Measurements from ENCODE around the gene IQSEC3.

IQSEC3 gene

DNA sequence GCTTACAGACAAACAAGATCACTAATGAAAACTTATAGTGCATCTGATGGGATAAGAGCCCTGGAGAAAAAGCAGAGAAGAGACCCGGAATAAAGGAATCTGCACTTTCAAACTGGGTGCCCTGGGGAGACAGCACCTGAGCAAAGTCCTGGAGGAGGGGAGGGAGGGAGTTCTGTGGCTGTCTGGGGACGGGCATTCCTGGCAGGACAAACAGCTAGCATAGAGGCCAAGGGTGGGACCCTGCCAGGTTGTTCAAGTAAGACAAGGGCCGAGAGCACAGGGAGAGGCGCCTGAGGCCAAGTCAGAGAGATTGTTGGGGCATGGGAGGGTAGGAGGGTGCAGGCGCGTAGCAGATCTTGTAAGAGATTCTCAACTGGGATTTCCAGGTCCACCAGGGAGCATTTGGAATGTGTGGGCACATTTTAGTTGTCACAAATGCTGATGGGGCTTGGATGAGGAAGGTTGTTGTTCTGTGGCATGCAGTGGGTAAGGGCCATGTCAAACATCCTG is 14.2 kb downstream of the IQSEC3 start:
- DNase-seq, result no peak

DNA sequence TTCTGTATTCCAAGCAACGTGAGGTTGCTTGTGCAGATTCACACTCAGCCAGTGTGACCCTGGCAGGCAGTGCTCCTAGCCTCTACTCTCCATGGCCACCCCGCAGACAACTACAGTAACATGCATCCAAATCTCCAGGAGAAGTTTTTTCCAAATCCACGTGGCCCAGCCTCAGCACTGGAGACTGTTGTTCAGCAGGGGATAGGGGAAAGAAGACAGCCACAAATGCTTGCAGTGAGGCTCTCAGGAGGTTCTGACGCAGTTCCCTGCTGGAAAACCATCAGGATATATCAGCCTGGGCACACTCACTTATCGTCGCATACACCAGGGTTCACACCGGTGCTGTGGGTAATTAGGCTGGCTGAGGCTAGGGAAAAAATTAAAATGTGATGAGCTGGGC is 16.2 kb downstream of the IQSEC3 start:
- no peak for DNase-seq

DNA sequence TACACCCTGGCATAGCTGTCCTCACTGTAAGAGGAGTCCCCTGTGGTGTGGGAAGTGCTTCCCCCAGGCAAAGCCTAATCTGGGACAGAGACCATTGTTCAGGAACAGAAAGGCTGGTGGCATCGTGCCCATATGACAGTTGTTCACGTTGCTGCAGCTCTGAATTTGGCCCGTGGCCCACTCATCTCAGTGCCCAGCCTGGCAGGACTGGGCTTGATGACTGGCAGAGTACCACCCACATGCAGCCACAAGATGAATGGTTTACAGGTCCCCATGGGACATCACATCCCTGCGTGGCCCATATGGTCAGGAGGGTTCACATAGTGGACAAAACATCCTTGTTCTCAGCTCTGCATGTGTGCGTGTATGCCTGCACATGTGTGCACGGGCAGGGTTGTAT is 17.5 kb downstream of the IQSEC3 start:
- no peak for DNase-seq

DNA sequence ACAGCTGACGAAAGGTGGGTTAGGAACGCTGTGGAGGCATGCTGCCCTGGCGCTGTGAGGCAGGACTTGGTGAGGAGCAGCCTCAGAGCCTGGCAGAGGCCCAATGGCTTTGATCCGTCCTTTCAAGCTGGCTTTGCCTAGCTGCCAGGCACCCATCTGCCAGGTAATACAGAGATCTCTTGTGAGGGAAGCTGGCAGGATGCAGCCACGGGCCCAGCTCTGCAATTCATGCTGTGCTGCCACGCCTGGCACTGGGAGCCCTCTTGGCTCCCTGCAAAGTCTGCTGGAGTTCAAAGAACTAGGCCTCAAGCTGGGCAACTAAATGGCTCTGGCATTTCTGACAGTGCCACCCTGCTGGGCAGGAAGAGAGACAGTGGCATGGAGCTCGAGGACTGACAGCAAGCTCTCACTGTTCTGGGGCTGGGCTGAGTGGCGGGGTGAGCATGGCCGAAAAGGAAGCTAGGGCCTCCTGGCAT is 18.7 kb downstream of the IQSEC3 start:
- no peak for DNase-seq

DNA sequence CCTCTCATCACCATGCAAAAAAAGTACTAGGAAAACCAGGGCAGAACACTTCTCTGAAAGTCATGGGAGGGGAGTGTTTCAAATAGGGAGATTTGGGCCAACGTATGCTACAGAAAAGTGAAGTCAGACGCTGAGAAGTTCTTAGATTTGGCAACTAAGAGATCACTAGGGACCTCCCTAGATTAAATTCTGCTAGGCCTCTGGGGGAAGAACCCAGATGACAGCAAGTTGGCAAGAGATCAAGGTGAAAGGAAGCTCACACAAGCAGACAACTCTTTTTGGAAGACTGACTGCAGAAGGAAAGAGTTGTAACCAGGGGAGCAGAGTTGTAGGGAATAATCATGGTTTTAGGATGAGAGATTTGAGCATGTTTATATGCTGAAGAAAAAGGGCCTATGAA is 20.7 kb downstream of the IQSEC3 start:
- no peak for DNase-seq

DNA sequence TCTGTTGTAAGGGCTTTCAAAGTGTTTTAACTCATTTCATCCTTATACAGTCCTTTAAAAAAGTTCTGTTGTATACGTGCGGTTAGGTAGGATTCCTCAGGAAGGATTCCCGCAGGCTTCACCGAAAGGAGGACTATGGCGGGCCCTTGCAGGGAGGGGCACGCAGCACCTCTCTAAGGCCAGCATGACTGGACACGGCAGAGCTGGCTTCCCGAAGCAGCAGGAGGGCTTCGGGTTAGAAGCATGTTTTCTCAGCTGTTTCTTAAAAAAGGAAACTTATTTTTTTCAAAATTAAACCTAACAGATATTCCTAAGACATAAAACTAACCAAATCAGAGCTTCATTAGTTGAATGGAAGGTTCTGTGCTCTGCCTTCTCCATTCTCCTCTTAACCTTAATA is 21.3 kb downstream of the IQSEC3 start:
- no peak for DNase-seq

DNA sequence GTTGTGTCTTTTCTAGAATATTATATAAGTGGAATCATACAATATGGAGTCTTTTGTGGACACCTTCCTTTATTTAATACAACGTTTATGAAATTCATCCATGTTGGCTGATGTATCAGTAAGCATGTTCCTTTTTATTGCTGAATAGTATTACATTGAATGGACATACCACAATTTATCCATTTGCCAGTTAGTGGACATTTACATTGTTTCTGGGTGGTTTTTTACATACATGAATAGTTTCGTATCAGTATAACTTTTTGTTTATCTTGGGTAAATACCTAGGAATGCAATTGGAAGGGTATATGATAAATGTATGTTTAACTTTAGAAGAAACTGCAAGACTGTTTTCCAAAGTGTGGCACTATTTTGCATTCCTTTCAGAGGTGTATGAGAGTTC is 23.1 kb downstream of the IQSEC3 start:
- DNase-seq, result no peak

DNA sequence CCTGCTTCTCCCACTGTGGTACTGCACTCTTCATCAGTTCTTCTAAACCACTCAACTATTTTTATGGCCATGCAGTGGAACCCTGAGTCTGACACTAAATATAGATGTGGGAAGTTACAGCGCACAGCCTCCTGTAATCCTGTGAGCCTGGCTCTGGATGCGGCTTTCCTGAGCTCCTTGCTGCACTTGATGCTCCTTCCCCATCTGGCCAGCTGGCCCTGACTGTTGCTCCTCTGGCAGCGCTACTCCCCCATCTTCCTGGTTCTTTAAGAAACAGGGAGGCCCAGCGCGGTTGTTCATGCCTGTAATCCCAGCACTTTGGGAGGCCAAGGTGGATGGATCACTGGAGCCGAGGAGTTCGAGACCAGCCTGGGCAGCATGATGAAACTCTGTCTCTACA is 24.6 kb downstream of the IQSEC3 start:
- DNase-seq, result no peak

DNA sequence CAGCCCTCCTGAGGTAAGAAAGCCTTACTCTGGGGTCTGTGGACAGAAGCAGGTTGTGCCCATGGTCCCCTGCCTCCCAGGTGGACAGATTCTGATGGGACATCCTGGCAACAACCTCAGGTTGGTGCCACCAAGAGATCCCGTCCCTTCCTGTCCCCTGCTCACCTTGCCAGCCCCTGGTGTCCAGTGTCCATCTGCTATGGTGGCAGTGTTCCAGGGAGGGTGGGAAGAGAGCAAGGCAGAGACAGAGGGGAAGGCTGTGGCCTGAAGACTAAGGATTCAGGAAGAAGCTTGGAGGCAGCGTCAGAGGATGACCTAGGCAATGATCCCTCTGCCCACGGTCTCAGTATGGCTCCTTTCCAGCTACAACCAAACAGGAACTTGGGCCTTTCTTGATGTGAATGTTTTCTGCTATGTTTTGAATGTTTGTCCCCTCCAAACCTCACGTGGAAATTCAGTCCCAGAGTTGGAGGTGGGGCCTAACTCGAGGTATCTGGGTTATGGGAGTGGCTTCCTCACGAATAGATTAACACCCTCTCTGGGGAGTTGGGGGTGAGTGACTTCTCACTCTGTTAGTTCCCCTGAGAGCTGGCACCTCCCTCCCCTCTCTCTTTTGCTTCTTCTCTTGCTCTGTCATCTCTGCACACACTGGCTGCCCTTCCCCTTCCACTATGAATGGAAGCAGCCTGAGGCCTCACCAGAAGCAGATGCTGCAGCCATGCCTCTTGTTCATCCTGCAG is 26.9 kb downstream of the IQSEC3 start:
- DNase-seq, result no peak

DNA sequence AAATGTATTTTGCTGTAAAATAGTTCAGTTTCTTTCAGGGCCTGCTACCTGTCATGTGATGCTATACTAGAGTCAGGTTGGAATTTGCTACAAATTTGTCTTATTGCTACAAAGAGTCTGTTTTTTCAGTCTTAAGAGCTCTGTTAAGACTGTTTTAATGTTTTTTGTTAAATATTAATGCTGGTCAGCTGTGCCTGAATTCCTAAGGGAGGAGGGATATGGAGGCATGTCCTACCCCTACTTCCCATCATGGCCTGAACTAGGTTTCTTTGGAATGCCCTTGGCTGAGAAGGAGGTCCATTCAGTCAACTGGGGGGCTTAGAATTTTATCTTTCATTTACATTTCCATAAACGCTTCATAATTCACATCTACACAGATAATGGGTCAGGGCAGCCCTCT is 30.0 kb downstream of the IQSEC3 start:
- no peak for DNase-seq

DNA sequence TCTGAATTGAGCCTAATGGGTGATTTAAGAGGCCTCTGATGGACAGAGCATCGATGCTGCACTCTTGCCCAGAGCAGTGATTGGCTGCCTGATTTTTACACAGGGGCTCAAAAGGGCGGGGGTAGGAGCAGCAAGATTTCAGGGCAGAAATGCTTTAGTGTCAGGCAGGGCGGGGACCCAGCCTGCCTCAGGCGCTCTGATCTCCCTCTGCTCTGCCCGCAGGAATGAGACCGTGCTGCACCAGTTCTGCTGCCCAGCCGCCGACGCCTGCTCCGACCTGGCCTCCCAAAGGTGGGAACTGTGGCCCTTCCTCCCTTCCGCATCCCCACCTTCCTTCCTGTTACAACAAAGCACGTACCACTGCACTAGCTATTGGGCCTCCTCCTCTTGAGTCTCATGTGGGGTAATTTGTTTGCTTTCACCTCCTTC is 32.4 kb downstream of the IQSEC3 start:
- no peak for DNase-seq

DNA sequence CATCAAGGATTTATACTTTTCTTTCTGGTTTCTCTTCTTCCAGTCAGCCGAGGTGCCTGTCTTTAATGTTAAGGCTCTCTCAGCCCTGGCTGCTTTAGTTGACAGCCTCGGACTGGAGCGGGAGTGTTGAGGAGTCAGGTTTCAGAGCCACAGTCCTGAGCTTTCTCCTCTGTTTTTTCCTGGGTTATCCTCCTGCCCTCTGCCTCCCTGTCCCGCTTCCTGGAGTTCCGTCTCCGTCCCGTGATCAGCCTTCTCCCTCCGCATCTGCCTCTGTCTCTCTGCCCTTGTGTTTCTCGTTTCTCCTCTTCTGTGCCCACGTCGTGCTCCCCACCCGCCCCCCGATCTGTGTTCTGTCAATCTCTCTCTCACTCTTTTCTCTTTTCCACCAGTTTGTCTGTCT is 33.0 kb downstream of the IQSEC3 start:
- peak; percentile 30 for DNase-seq

DNA sequence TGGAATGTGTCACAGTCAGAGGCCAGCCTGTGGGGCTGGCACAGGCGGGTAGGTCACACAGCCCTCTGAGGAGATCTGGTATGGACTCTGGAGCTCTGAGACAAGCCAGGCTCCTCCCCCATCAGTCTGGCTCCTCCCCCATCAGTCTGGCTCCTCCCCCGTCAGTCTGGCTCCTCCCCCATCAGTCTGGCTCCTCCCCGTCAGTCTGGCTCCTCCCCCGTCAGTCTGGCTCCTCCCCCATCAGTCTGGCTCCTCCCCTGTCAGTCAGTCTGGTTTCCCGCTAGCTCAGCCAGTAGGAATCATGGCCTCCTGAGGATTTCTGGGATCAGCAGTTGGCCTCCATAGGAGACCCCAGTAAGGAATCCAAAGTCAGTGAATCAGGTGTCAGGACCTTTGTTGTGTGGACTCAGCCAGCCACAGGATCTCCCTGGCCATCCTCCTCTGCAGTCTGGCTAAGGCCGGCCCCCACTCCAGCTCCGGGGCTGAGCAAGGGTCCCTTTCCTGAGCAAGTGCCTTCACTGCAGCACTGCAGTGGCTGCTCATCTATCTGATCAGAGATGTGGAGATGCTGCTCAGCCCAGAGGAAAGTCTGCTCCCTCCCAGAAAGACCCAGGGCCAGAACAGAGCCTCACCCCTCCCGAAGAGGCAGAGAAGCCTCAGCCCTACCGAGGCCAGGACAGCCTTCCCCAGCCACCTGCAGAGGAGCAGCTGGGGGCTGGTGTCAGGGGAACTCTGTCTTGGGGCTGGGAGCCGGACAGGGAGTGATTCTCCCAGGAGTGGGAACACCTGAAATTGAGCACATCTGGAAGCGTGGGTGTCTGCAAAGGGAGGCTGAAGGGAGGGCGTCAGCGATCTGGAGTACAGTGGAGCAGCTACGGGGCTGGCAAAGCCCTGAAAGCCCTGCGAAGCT is 35.7 kb downstream of the IQSEC3 start:
- no peak for DNase-seq

DNA sequence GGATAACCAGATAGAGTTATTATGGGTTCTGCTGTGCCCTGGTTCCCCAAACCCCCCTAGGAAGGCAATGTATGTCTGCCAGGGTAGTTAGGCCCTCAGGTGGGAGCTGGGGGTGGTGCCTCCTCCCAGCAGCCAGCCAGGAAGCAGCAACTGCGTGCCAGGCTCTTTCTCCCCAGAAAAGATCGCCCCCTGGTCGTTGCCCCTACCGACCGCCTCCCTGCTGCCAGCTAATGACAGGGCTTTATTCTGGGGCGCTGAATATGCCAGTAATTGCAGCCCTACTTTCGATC is 36.3 kb downstream of the IQSEC3 start:
- DNase-seq, result no peak

DNA sequence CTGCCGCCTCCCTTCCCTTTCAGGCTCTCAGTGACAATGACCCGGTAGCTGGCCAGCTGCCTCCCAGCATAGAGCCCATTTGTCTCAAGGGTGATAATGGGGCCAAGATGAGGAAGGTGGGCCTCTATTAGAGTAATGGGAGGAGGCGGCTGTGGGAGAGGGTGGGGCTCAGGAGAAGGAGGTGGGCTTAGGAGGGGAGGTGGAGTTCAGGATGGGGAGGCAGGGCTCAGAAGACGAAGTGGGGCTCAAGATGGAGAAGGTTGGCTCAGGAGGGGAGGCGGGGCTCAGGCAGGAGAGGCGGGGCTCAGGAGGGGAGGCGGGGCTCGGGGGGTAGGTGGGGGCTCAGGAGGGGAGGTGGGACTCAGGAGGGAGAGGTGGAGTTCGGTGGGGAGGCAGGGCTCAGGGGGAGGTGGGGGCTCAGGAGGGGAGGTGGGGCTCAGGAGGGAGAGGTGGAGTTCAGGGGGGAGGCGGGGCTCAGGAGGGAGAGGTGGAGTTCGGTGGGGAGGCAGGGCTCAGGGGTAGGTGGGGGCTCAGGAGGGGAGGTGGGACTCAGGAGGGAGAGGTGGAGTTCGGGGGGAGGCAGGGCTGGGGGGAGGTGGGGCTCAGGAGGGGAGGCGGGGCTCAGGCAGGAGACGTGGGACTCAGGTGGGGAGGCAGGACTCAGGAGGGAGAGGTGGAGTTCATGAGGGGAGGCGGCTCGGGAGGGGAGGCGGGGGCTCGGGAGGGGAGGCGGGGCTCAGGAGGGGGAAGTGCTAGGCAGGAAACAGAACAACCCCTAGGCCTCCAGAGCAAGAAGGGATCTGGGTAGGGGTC is 36.8 kb downstream of the IQSEC3 start:
- DNase-seq, result no peak

DNA sequence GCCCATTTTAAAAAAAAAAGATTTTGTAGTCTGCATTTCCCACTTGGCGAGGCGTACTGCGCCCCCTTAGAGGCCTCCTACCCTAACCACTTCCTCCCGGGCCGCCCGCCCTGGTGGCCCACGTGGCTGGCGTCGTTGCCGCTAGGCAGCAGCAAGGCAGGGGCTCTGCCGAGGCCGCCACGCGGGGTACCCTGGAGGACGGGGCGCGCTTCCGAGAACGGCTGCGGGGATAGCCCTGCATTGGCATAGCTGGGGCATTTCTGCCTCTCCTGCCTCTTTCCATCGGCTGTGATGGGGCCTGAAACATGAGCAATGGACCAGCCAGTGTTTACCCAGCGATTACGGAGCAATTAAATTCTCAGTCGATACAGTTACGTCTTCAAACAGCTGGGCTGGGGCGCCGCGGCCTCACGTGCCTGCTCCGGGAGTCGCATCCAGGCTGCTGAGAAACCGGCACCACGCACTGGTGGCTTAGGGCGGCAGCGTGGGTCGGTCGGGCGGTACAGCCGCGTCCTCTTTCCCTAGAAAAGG is 38.0 kb downstream of the IQSEC3 start:
- DNase-seq, result no peak

DNA sequence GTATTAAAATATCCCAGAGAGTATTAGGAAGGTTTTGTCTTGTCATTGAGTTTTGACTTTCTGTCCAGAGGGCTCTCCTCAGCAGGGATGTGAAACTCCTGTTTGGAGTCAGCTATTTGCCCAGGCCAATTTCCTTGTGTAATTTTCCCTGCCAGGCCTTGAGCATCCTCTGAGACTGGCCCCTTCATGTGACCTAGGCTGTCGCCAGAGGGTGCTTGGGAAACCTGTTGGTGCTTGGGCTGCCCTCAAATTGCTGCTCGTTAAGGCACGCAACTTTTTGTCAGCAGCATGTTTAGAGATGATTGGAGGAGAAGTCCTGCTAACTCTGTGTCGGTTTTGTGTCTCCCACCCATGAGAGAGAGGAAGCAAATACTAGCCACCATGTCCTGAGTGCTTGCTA is 39.1 kb downstream of the IQSEC3 start:
- DNase-seq, result no peak

DNA sequence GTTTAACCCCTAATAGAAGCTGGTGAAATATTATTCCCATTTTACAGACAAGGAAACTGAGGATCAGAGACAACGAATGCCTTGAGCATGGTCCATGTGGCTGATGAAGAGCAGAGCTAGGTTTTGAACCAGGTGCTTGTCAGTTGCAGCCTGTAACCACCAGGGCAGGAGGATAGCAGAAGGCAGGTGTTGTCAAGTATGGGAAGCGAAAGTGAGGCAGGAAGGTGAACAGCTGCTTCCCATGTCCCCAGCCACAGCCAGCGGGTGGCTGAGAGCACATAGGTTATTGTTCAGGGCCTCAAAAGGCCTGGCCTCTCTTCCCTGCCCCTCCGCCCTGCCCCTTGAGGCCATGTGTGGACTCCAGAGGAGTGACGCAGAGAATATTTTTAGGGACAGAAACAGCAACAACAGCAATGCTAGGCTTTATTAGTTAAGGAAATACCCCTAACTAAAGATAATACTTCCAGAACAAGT is 39.6 kb downstream of the IQSEC3 start:
- DNase-seq, result no peak

DNA sequence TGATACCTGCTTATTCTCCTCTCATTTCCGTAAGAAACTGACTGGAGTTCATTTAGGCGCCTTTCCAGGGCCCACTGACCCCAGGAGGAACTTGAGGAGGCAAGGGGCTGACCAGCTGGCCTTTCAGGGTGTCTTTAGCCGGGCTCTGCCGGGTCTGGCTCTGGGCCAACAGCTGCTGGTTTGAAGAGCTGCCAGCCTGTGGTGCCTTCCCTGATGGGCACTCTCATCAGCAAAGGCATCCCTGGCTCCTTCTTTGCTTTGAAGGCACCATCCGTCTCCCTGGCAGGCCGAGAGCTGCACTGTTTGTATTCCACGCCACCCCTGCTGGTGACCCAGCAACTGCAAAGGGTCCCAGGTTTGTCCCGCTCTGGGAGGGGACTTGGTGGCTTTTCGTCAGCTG is 42.0 kb downstream of the IQSEC3 start:
- DNase-seq, result no peak

DNA sequence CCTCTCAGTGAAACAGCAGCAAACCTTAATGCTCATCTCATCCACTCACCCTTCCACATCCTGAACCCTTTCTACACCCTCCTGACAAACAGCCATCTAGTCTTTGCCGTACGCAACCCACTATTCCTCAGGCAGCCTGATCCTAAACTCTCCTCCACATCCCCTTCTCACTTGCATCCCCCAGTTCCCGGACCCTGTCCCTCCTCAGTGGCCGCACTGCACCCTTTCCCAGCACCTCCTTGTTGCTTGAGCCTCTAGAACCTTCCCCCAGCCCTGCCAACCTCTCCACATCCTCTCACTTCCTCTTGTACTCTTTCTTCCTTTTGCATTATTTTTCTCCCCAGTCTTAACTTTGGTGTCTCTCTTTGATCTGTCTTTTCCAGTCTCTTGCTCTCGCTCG is 42.9 kb downstream of the IQSEC3 start:
- no peak for DNase-seq

DNA sequence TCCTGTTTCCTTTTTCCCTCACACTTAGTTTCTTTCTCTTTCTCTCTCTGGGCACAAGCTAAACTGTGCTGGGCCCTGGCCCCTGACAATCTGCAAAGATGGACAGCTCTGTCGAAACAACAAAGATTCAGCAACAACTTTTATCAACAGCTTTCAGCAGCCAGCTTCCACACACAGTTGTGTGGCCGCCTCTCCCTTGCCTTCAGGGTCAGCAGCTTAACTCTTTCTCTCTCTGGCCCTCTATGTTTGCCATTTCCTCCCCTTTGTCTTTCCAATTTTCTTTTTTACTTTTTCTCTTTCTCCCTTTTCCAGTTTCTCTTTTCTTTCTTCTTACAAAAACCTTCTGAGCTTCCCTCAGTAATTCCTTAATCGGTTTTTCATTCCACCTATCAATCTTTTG is 43.3 kb downstream of the IQSEC3 start:
- DNase-seq, result no peak

DNA sequence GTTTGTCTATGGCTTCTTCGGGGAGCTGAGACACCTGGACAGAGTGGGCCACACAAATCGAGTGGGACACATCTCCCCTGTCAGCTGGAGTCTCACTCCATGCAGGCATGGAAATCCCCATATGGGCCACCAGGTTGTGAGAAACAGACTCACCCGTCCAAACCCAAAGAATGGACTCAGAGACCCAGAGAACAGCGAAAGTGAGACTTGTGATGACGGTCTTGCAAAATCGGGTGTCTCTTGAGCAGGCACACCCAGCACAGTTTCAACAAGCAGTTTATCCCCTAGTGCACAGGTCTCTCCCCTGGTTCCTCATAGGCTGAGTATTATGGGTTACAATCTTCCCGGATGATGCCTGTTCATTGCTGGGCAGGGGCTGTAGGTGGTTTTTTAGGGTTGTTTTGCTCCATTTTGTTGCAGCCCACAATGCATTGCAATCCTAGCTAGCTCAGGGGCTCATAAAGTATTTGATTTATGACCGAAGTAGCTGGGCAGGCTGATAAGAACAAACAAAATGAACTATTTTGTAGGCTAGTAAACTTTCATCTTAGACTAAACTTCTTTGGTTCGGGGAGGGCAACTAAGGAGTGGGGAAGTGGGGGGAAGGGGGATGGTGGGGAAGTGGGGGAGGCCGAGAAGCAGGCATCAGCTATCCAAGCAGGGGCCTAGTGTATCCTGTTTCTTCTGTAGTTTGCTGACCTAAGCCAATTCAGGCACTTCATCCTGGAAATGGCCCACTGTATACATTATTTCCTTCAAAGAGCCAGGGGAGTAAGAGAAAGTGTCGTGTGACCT is 45.3 kb downstream of the IQSEC3 start:
- DNase-seq, result no peak
